HEK293 (cell line): ENCODE results near the gene AUP1.
A peak's percentile ranks its signal among the peaks of the same experiment; 100 is the strongest.

ENCODE experiments used
- CTCF ChIA-PET: fragments of 350-600 bp; formaldehyde crosslinking; extraction: SDS; loops from one replicate; lab custom pipeline; 2021; ENCODE audit warnings: antibody characterized with exemption; lab: Yijun Ruan, JAX
- POLR2A ChIA-PET: fragments of 300-600 bp; formaldehyde crosslinking; extraction: SDS; loops from one replicate; lab custom pipeline; 2020; ENCODE audit warnings: antibody characterized with exemption, inconsistent platforms; lab: Yijun Ruan, JAX
- H3K27ac ChIP-seq: fragments of 200-500 bp; sonication (Bioruptor generic); 2 replicates; pipeline ENCODE4 v1.5.1; 2014; ENCODE audit warnings: low read depth, low read length, control low read depth, inconsistent platforms; ENCODE audit errors: extremely low read depth
- H3K36me3 ChIP-seq, 2 experiments: fragments of 200-500 bp in 1 of 2; sonication (Bioruptor generic) in 1 of 2; 1 replicate in 1 of 2; 2 replicates in 1 of 2; pipeline ENCODE4 v1.5.1; 2014 to 2017; ENCODE audit warnings: inconsistent platforms in 2 of 2, low read length in 2 of 2; ENCODE audit not compliant: control insufficient read depth in 2 of 2, insufficient read depth in 1 of 2
- H3K4me1 ChIP-seq: fragments of 200-500 bp; sonication (Bioruptor generic); 2 replicates; pipeline ENCODE4 v1.5.1; 2014; ENCODE audit warnings: mild to moderate bottlenecking, low read length, inconsistent platforms; ENCODE audit not compliant: control insufficient read depth, insufficient read depth
- H3K4me3 ChIP-seq: 2 replicates; pipeline ENCODE4 v1.5.1; 2011; ENCODE audit warnings: low read depth, mild to moderate bottlenecking, control low read depth, low read length, moderate library complexity
- H3K9me3 ChIP-seq: fragments of 200-500 bp; sonication (Bioruptor generic); 2 replicates; pipeline ENCODE4 v1.5.1; 2014; ENCODE audit warnings: low read depth, low read length, inconsistent platforms; ENCODE audit not compliant: control insufficient read depth, insufficient read depth
- AEBP2 ChIP-seq: fragments of 450-650 bp; formaldehyde crosslinking; IDR thresholded peaks from 2 replicates; pipeline ENCODE4 v1.5.1; 2016; ENCODE audit warnings: missing biosample characterization, missing genetic modification characterization, borderline replicate concordance
- OSR2 ChIP-seq: fragments of 450-650 bp; formaldehyde crosslinking; IDR thresholded peaks from 2 replicates; pipeline ENCODE4 v1.5.1; 2016; ENCODE audit warnings: missing biosample characterization, missing genetic modification characterization
- SCRT2 ChIP-seq: fragments of 450-650 bp; formaldehyde crosslinking; IDR thresholded peaks from 2 replicates; pipeline ENCODE4 v1.5.1; 2016; ENCODE audit warnings: missing biosample characterization, missing genetic modification characterization
- ZBTB11 ChIP-seq: fragments of 450-650 bp; formaldehyde crosslinking; conservative IDR thresholded peaks from 2 replicates; pipeline ENCODE4 v1.5.1; 2016; ENCODE audit warnings: low read depth, missing biosample characterization, missing genetic modification characterization
- ZNF214 ChIP-seq: fragments of 450-650 bp; formaldehyde crosslinking; IDR thresholded peaks from 2 replicates; pipeline ENCODE4 v1.5.1; 2017; ENCODE audit warnings: missing biosample characterization, mild to moderate bottlenecking, missing genetic modification characterization, borderline replicate concordance
- ZNF354C ChIP-seq: fragments of 450-650 bp; formaldehyde crosslinking; IDR thresholded peaks from 2 replicates; pipeline ENCODE4 v1.5.1; 2016; ENCODE audit warnings: missing biosample characterization, missing genetic modification characterization, low read depth, borderline replicate concordance
- ZNF37A ChIP-seq: fragments of 450-650 bp; IDR thresholded peaks from 2 replicates; pipeline ENCODE4 v1.5.1; 2018; ENCODE audit warnings: missing biosample characterization, missing genetic modification characterization
- ZNF654 ChIP-seq: fragments of 450-650 bp; formaldehyde crosslinking; IDR thresholded peaks from 2 replicates; pipeline ENCODE4 v1.5.1; 2016; ENCODE audit warnings: low read depth, missing biosample characterization, missing genetic modification characterization
- ZNF76 ChIP-seq: fragments of 450-650 bp; formaldehyde crosslinking; IDR thresholded peaks from 2 replicates; pipeline ENCODE4; 2016; ENCODE audit warnings: low read depth, missing biosample characterization, missing genetic modification characterization, borderline replicate concordance
- TF ChIP-seq, protein P1 (sequence below): fragments of 450-650 bp; formaldehyde crosslinking; IDR thresholded peaks from 2 replicates; pipeline ENCODE4 v1.5.1; 2016; ENCODE audit warnings: missing biosample characterization, missing genetic modification characterization, low read depth
- TF ChIP-seq, protein P2 (sequence below): fragments of 450-650 bp; formaldehyde crosslinking; conservative IDR thresholded peaks from 2 replicates; pipeline ENCODE4 v1.5.1; 2016; ENCODE audit warnings: low read depth, missing biosample characterization, missing genetic modification characterization

AUP1 gene

GRCh38 chr2:74499940-74500577 lies 29.4 kb downstream of the AUP1 start (continued):
- no peak for TF ChIP-seq AEBP2 (tag by site-specific recombination)
- no peak for TF ChIP-seq ZNF654
- TF ChIP-seq ZNF214, result no peak

GRCh38 chr2:74499267-74499939 lies 30.1 kb downstream of the AUP1 start, which contains the start of gene LBX2:
LBX2 (minus strand) TSS chr2:74499603; CDS start chr2:74499537, 66 bp downstream.
- H3K36me3 ChIP-seq, result peaks cover 0 to 6% of the 10 kb centered on the region in 2 experiments; a peak in 1 of 3 replicates
- TF ChIP-seq ZNF354C (tag by site-specific recombination), result no peak
- TF ChIP-seq ZNF37A (tag by site-specific recombination), result no peak
- peak; percentile 11; the same call in 1 of the 2 replicates for TF ChIP-seq SCRT2 (tag by site-specific recombination)
- H3K27ac ChIP-seq, result no peak within 1 kb of the TSS
- CTCF ChIA-PET, result interaction anchor here (1.0 kb wide), 1 partner anchor 17 kb away, joined by 4 read pairs; the partner anchor contains the start of genes CCDC142 and TTC31
- POLR2A ChIA-PET, result no interaction called here
- no peaks in the 10 kb centered on the region for H3K9me3 ChIP-seq
- H3K4me3 ChIP-seq, result no peak within 1 kb of the TSS
- H3K4me1 ChIP-seq, result no peaks in the 10 kb centered on the region

DNA sequence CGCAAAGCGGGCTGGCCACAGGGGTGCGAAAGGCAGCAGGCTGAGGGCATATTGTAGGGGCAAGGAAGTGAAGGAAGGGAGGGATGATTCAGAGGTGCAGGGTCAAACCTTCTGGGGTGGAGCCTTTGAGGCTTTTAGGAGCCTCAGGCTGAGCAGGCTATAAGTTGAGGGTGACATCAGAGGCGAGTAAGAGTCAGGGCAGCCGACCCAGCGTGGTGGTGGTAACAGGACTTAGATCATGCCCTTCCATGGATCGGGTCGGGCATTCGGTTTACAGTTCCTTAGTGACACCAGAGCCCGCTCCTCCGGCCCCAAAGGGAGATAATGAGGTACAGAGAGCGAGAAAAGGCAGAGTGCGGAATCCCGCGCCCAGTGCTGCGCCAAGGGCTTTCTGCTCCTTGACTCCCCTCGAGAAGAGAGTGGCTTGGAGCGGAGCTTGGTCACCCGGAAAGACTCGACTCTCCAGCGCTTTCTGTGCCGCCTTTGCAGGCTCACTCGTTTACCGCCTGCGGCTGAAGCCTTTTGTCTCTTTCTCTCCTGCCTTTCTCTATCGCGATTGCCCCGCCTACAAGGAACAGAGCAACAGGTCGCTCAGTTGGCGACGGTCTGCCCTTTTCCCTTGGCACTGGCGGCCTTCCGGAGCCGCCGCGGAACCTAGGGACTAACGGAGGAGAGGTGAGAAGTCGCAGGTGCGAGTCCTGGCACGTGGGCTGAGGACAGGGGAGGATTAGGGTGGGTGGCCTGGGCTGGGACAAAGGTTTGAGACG lies 30.8 kb downstream of the AUP1 start:
- Histone ChIP-seq H3K4me1 (no peaks in the 10 kb centered on the region), H3K4me3 (no peak overlapping the region), H3K36me3 (peaks cover 0 to 8% of the 10 kb centered on the region in 2 experiments; a peak in 1 of 3 replicates), H3K9me3 (no peaks in the 10 kb centered on the region), H3K27ac (no peak overlapping the region)
- ChIA-PET POLR2A (no interaction called here), CTCF (no interaction called here)
- TF ChIP-seq SCRT2 (tag by site-specific recombination), result peak; percentile 87
- TF ChIP-seq, protein P1, sequence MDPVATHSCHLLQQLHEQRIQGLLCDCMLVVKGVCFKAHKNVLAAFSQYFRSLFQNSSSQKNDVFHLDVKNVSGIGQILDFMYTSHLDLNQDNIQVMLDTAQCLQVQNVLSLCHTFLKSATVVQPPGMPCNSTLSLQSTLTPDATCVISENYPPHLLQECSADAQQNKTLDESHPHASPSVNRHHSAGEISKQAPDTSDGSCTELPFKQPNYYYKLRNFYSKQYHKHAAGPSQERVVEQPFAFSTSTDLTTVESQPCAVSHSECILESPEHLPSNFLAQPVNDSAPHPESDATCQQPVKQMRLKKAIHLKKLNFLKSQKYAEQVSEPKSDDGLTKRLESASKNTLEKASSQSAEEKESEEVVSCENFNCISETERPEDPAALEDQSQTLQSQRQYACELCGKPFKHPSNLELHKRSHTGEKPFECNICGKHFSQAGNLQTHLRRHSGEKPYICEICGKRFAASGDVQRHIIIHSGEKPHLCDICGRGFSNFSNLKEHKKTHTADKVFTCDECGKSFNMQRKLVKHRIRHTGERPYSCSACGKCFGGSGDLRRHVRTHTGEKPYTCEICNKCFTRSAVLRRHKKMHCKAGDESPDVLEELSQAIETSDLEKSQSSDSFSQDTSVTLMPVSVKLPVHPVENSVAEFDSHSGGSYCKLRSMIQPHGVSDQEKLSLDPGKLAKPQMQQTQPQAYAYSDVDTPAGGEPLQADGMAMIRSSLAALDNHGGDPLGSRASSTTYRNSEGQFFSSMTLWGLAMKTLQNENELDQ, result no peak

GRCh38 chr2:74497777-74498499 lies 31.6 kb downstream of the AUP1 start:
- H3K36me3 ChIP-seq, result peaks cover 0 to 16% of the 10 kb centered on the region in 2 experiments; a peak in 1 of 3 replicates
- no peaks in the 10 kb centered on the region for H3K4me1 ChIP-seq
- no peaks in the 10 kb centered on the region for H3K9me3 ChIP-seq
- ChIA-PET CTCF (interaction anchor here (1.1 kb wide), 1 partner anchor 34 kb away, joined by 3 read pairs; no protein-coding TSS in a partner anchor), POLR2A (no interaction called here)
- H3K4me3 ChIP-seq, result no peak overlapping the region
- no peak overlapping the region for H3K27ac ChIP-seq
- TF ChIP-seq OSR2 (tag by site-specific recombination) (no peak), SCRT2 (tag by site-specific recombination) (peak; percentile 84), ZBTB11 (no peak), ZNF76 (no peak)
- TF ChIP-seq, protein P2, sequence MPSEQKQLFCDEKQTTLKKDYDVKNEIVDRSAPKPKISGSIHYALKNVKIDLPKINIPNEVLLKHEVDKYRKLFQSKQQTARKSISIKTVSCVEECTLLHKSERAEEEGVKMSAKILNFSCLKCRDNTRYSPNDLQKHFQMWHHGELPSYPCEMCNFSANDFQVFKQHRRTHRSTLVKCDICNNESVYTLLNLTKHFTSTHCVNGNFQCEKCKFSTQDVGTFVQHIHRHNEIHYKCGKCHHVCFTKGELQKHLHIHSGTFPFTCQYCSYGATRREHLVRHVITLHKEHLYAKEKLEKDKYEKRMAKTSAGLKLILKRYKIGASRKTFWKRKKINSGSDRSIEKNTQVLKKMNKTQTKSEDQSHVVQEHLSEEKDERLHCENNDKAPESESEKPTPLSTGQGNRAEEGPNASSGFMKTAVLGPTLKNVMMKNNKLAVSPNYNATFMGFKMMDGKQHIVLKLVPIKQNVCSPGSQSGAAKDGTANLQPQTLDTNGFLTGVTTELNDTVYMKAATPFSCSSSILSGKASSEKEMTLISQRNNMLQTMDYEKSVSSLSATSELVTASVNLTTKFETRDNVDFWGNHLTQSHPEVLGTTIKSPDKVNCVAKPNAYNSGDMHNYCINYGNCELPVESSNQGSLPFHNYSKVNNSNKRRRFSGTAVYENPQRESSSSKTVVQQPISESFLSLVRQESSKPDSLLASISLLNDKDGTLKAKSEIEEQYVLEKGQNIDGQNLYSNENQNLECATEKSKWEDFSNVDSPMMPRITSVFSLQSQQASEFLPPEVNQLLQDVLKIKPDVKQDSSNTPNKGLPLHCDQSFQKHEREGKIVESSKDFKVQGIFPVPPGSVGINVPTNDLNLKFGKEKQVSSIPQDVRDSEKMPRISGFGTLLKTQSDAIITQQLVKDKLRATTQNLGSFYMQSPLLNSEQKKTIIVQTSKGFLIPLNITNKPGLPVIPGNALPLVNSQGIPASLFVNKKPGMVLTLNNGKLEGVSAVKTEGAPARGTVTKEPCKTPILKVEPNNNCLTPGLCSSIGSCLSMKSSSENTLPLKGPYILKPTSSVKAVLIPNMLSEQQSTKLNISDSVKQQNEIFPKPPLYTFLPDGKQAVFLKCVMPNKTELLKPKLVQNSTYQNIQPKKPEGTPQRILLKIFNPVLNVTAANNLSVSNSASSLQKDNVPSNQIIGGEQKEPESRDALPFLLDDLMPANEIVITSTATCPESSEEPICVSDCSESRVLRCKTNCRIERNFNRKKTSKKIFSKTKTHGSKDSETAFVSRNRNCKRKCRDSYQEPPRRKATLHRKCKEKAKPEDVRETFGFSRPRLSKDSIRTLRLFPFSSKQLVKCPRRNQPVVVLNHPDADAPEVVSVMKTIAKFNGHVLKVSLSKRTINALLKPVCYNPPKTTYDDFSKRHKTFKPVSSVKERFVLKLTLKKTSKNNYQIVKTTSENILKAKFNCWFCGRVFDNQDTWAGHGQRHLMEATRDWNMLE (tag by site-specific recombination), result no peak
